HCT116 (cell line): ENCODE data around the gene CCDC107. TPM values are rescaled to one million over a fixed set of nuclear protein-coding genes. Genes with fewer than 3 reads are reported as not detected.

Source experiments
- ATAC-seq: fragments of 200-7000 bp; cut with Tn5 transposase; 2 replicates; pipeline ENCODE4 v1.9.1; 2020; ENCODE audit warnings: mild to moderate bottlenecking, moderate library complexity
- BruUV-seq: library from RNA; stranded (reverse); fragments of 400-500 nt; replicated peaks from 2 replicates; lab custom pipeline; 2021; lab: Mats Ljungman, UMichigan
- CTCF ChIA-PET: fragments of 300-600 bp; sonication (Branson Sonifier 250); formaldehyde crosslinking; loops from one replicate; lab custom pipeline; 2021; ENCODE audit warnings: antibody characterized with exemption; lab: Charles Lee
- POLR2A ChIA-PET: fragments of 300-600, 350-600 bp; sonication (Branson Sonifier 250); formaldehyde crosslinking; loops from one replicate; lab custom pipeline; 2021; ENCODE audit warnings: antibody characterized with exemption; lab: Charles Lee
- RAD21 ChIA-PET, 2 experiments: fragments of 300-600 bp; sonication (Branson Sonifier 250); formaldehyde crosslinking; loops; one replicate each; lab custom pipeline; 2023; ENCODE audit warnings: low total read pairs in 2 of 2; ENCODE audit not compliant: uncharacterized antibody in 2 of 2, unreplicated experiment in 2 of 2, low non-redundant PET in 1 of 2; lab: Charles Lee
- DNase-seq: peaks from one replicate; pipeline ENCODE4 v3.0.0-alpha.2; 2010; ENCODE audit warnings: low read depth, low spot score
- H2AFZ ChIP-seq: fragments of 200-600 bp; shearing (Covaris generic), sonication (generic); 2 replicates; pipeline ENCODE4 v1.6.1; 2017; ENCODE audit warnings: low read depth, mixed run types, mixed read lengths, antibody characterized with exemption, low read length; ENCODE audit not compliant: poor library complexity, severe bottlenecking
- H3K27ac ChIP-seq: 2 replicates; pipeline ENCODE4 v1.5.1; 2012; ENCODE audit warnings: low read depth, low read length
- H3K27me3 ChIP-seq: fragments of 200-600 bp; sonication (generic); 2 replicates; pipeline ENCODE4 v1.6.1; 2016; ENCODE audit warnings: mixed run types, low read length, mixed read lengths; ENCODE audit not compliant: insufficient read depth
- H3K36me3 ChIP-seq, 2 experiments: fragments of 200-500 bp in 1 of 2; fragments of 200-600 bp in 1 of 2; sonication (Bioruptor generic) in 1 of 2; sonication (generic) in 1 of 2; 2 replicates each; pipeline versions ENCODE4 v1.5.1 to v1.6.1; 2014 to 2016; ENCODE audit warnings: low read length in 2 of 2, inconsistent platforms in 1 of 2, mixed read lengths in 1 of 2, mixed run types in 1 of 2; ENCODE audit not compliant: insufficient read depth in 2 of 2, control insufficient read depth in 1 of 2
- H3K4me1 ChIP-seq, 2 experiments: fragments of 200-600 bp in 1 of 2; sonication (generic) in 1 of 2; 2 replicates each; pipeline versions ENCODE4 v1.5.1 to v1.6.1; 2012 to 2017; ENCODE audit warnings: low read length in 2 of 2, inconsistent platforms in 1 of 2, mild to moderate bottlenecking in 1 of 2, mixed read lengths in 1 of 2, mixed run types in 1 of 2, moderate library complexity in 1 of 2; ENCODE audit not compliant: insufficient read depth in 2 of 2, control insufficient read depth in 1 of 2
- H3K4me2 ChIP-seq: fragments of 200-600 bp; sonication (generic); 2 replicates; pipeline ENCODE4 v1.6.1; 2017; ENCODE audit warnings: mixed run types, low read length, mixed read lengths
- H3K4me3 ChIP-seq, 2 experiments: fragments of 200-600 bp in 1 of 2; sonication (generic) in 1 of 2; replicated peaks in 1 of 2; 2 replicates each; pipeline ENCODE4 v1.5.1; 2011 to 2016; ENCODE audit warnings: low read length in 2 of 2, control low read depth in 1 of 2, low read depth in 1 of 2, mild to moderate bottlenecking in 1 of 2, mixed read lengths in 1 of 2, mixed run types in 1 of 2
- H3K79me2 ChIP-seq: fragments of 200-600 bp; sonication (generic); 2 replicates; pipeline ENCODE4 v1.6.1; 2017; ENCODE audit warnings: mild to moderate bottlenecking, mixed run types, low read length, moderate library complexity, mixed read lengths; ENCODE audit not compliant: insufficient read depth
- H3K9ac ChIP-seq: fragments of 200-600 bp; sonication (generic); 2 replicates; pipeline ENCODE4 v1.6.1; 2016; ENCODE audit warnings: low read length, mixed read lengths
- H3K9me2 ChIP-seq: fragments of 200-600 bp; sonication (generic), shearing (Covaris generic); 2 replicates; pipeline ENCODE4 v1.6.1; 2017; ENCODE audit warnings: mixed run types, mild to moderate bottlenecking, moderate library complexity; ENCODE audit not compliant: insufficient read depth
- H3K9me3 ChIP-seq, 2 experiments: fragments of 200-500 bp in 1 of 2; fragments of 200-600 bp in 1 of 2; sonication (Bioruptor generic) in 1 of 2; sonication (generic) in 1 of 2; 2 replicates each; pipeline ENCODE4 v1.6.1; 2014 to 2017; ENCODE audit warnings: low read length in 2 of 2, mixed read lengths in 2 of 2, inconsistent platforms in 1 of 2, low read depth in 1 of 2, mild to moderate bottlenecking in 1 of 2, mixed run types in 1 of 2, moderate library complexity in 1 of 2; ENCODE audit not compliant: control insufficient read depth in 1 of 2, insufficient read depth in 1 of 2
- H4K20me1 ChIP-seq: fragments of 200-600 bp; sonication (generic), shearing (Covaris generic); 2 replicates; pipeline ENCODE4 v1.6.1; 2017; ENCODE audit warnings: mixed run types, mild to moderate bottlenecking, moderate library complexity; ENCODE audit not compliant: insufficient read depth
- CBX3 ChIP-seq: IDR thresholded peaks from 2 replicates; pipeline ENCODE4 v1.6.1; 2012; ENCODE audit warnings: low read depth
- CTCF ChIP-seq, 3 experiments: fragments of 200-600 bp in 1 of 3; sonication (generic) in 1 of 3; IDR thresholded peaks in 2 of 3; conservative IDR thresholded peaks in 1 of 3; 2 replicates each; pipeline ENCODE4 v1.5.1; 2012 to 2017; ENCODE audit warnings: low read depth in 2 of 3, low read length in 2 of 3, antibody characterized with exemption in 1 of 3, borderline replicate concordance in 1 of 3, control low read depth in 1 of 3, mild to moderate bottlenecking in 1 of 3, mixed read lengths in 1 of 3, mixed run types in 1 of 3, moderate library complexity in 1 of 3; ENCODE audit not compliant: insufficient read depth in 1 of 3
- EGR1 ChIP-seq: IDR thresholded peaks from 2 replicates; pipeline ENCODE4 v1.6.1; 2012; ENCODE audit warnings: low read depth
- EZH2phosphoT487 ChIP-seq: fragments of 200-600 bp; IDR thresholded peaks from 2 replicates; pipeline ENCODE4 v1.6.1; 2018; ENCODE audit warnings: antibody characterized with exemption, borderline replicate concordance
- FOSL1 ChIP-seq: IDR thresholded peaks from 2 replicates; pipeline ENCODE4 v1.6.1; 2012; ENCODE audit warnings: low read depth
- JUND ChIP-seq: IDR thresholded peaks from 2 replicates; pipeline ENCODE4 v1.6.1; 2012
- POLR2A ChIP-seq: IDR thresholded peaks from 2 replicates; pipeline ENCODE4 v1.7.0; 2011; ENCODE audit warnings: borderline replicate concordance; ENCODE audit not compliant: insufficient read depth, insufficient read length; ENCODE audit errors: extremely low read depth
- RAD21 ChIP-seq: IDR thresholded peaks from 2 replicates; pipeline ENCODE4 v1.6.1; 2012; ENCODE audit warnings: low read depth, mild to moderate bottlenecking
- SIN3A ChIP-seq: IDR thresholded peaks from 2 replicates; pipeline ENCODE4 v1.6.1; 2012; ENCODE audit warnings: low read depth
- TCF7L2 ChIP-seq: IDR thresholded peaks from 2 replicates; pipeline ENCODE4 v1.7.0; 2011; ENCODE audit warnings: borderline replicate concordance, inconsistent platforms; ENCODE audit not compliant: insufficient read depth, insufficient read length; ENCODE audit errors: extremely low read depth
- ZBTB33 ChIP-seq: IDR thresholded peaks from 2 replicates; pipeline ENCODE4 v1.6.1; 2011; ENCODE audit warnings: mild to moderate bottlenecking, low read length, moderate library complexity; ENCODE audit not compliant: insufficient replicate concordance; ENCODE audit errors: extremely low read depth
- ZNF274 ChIP-seq: fragments of 200-500 bp; sonication (Bioruptor generic); IDR thresholded peaks from 2 replicates; pipeline ENCODE4 v1.6.1; 2014; ENCODE audit warnings: mild to moderate bottlenecking, low read depth, low read length, inconsistent platforms
- intact Hi-C: fragments of 100-400 bp; cut with micrococcal nuclease; formaldehyde crosslinking; loops from 2 replicates; pipeline ENCODE4 v1.10.0; 2022
- total RNA-seq: library from RNA; stranded (reverse); gene quantifications from one replicate; pipeline ENCODE4 v1.2.1, GENCODE V29; 2021; ENCODE audit not compliant: unreplicated experiment
- TF ChIP-seq, protein P1 (sequence below): IDR thresholded peaks from 2 replicates; pipeline ENCODE4 v1.6.1; 2012
- TF ChIP-seq, protein P2 (sequence below): IDR thresholded peaks from 2 replicates; pipeline ENCODE4 v1.6.1; 2012
- TF ChIP-seq, protein P3 (sequence below): IDR thresholded peaks from 2 replicates; pipeline ENCODE4 v1.6.1; 2012; ENCODE audit warnings: low read depth

Gene CCDC107
- total RNA-seq, 1 experiment from 2014 or later = 11.1 TPM

GRCh38 chr9:35690294-35690613 lies 32.2 kb downstream of the CCDC107 start:
- no peaks in the 10 kb centered on the region for H3K27me3 ChIP-seq
- no peak for DNase-seq
- peak overlapping the region; percentile 90 for H3K4me2 ChIP-seq
- peak overlapping the region; percentile 96 for H3K9ac ChIP-seq
- TF ChIP-seq, protein P1, sequence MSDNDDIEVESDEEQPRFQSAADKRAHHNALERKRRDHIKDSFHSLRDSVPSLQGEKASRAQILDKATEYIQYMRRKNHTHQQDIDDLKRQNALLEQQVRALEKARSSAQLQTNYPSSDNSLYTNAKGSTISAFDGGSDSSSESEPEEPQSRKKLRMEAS = no peak
- TF ChIP-seq CTCF (IDR thresholded peaks at IDR 0.05 in 2 of 3, conservative IDR thresholded peaks at IDR 0.05 in 1 of 3; ENCODE audit: borderline replicate concordance in 1 of 3, insufficient read depth in 1 of 3, low read depth in 2 of 3, low read length in 2 of 3) (no peak), TCF7L2 (no peak), ZNF274 (no peak), FOSL1 (no peak), CBX3 (no peak), EZH2phosphoT487 (no peak), JUND (no peak), ZBTB33 (no peak), RAD21 (no peak), EGR1 (no peak), POLR2A (no peak), SIN3A (no peak)
- TF ChIP-seq, protein P2, sequence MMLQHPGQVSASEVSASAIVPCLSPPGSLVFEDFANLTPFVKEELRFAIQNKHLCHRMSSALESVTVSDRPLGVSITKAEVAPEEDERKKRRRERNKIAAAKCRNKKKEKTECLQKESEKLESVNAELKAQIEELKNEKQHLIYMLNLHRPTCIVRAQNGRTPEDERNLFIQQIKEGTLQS = no peak
- TF ChIP-seq, protein P3, sequence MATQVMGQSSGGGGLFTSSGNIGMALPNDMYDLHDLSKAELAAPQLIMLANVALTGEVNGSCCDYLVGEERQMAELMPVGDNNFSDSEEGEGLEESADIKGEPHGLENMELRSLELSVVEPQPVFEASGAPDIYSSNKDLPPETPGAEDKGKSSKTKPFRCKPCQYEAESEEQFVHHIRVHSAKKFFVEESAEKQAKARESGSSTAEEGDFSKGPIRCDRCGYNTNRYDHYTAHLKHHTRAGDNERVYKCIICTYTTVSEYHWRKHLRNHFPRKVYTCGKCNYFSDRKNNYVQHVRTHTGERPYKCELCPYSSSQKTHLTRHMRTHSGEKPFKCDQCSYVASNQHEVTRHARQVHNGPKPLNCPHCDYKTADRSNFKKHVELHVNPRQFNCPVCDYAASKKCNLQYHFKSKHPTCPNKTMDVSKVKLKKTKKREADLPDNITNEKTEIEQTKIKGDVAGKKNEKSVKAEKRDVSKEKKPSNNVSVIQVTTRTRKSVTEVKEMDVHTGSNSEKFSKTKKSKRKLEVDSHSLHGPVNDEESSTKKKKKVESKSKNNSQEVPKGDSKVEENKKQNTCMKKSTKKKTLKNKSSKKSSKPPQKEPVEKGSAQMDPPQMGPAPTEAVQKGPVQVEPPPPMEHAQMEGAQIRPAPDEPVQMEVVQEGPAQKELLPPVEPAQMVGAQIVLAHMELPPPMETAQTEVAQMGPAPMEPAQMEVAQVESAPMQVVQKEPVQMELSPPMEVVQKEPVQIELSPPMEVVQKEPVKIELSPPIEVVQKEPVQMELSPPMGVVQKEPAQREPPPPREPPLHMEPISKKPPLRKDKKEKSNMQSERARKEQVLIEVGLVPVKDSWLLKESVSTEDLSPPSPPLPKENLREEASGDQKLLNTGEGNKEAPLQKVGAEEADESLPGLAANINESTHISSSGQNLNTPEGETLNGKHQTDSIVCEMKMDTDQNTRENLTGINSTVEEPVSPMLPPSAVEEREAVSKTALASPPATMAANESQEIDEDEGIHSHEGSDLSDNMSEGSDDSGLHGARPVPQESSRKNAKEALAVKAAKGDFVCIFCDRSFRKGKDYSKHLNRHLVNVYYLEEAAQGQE = no peak
- intact Hi-C loops = loop anchor here (2.0 to 5.0 kb wide), 2 partner anchors 33 to 37 kb away; no protein-coding TSS in a partner anchor
- H2AFZ ChIP-seq = no peak overlapping the region
- BruUV-seq = no TSS peak
- peaks cover 18 to 30% of the 10 kb centered on the region in 2 experiments for H3K4me1 ChIP-seq
- CTCF ChIA-PET = interaction anchor here (0.9 to 1.4 kb wide), 3 partner anchors 11 to 988 kb away, joined by 3 to 8 read pairs (median 3); partner anchors contain the start of genes CCDC107 and RMRP
- POLR2A ChIA-PET = interaction anchor here (1.0 to 4.2 kb wide), 3 partner anchors 10 to 618 kb away, joined by 3 to 16 read pairs (median 15); partner anchors contain the start of genes ARHGEF39 and VCP
- H3K27ac ChIP-seq = peak overlapping the region; percentile 97
- no peaks in the 10 kb centered on the region for H3K9me2 ChIP-seq
- peaks cover 19 to 29% of the 10 kb centered on the region in 2 experiments; a peak in 3 of 4 replicates for H3K36me3 ChIP-seq
- RAD21 ChIA-PET = interaction anchor here in 1 of 2 experiments (0.6 kb wide), 1 partner anchor 86 kb away, joined by 3 read pairs; no protein-coding TSS in a partner anchor
- ATAC-seq = no peak
- peak overlapping the region; percentile 83 to 90 for H3K4me3 ChIP-seq
- peaks cover 42% of the 10 kb centered on the region for H3K79me2 ChIP-seq
- no peaks in the 10 kb centered on the region for H3K9me3 ChIP-seq
- no peaks in the 10 kb centered on the region for H4K20me1 ChIP-seq
